ENCODE measurements around the gene NFYA. TPM values are rescaled to one million over a fixed set of nuclear protein-coding genes. Genes with fewer than 3 reads are reported as not detected.

NFYA gene
- total and polyA plus RNA-seq, 2 of the 13 experiments (the other 11 are each of a cell fraction or from before 2014, with no cell fraction given), result 16.0 to 22.9 TPM

- POLR2A ChIA-PET, result interaction anchor here (1.0 to 3.0 kb wide), 18 partner anchors 10 to 1490 kb away, joined by 3 to 46 read pairs (median 5); partner anchors contain the start of genes TSPO2, UBR2 and UNC5CL
- in situ Hi-C loops (cut with HindIII; ENCODE audit: extremely low pct_ligation_motif_present, low pct_unique_long_range_greater_than_20kb), result loop anchor here (5.0 kb wide), 1 partner anchor 76 kb away; no protein-coding TSS in a partner anchor
- TF ChIP-seq NFATC3 (CRISPR knock-in tag; IDR thresholded peaks at IDR 0.05) (no peak), SMAD3 (CRISPR knock-in tag; IDR thresholded peaks at IDR 0.05) (0 out of 2 replicates have a peak, but pooled peaks have one; percentile 20), TCF7 (IDR thresholded peaks at IDR 0.05; ENCODE audit: low read depth) (no peak), ZNF138 (CRISPR knock-in tag; IDR thresholded peaks at IDR 0.05; ENCODE audit: low read depth) (0 out of 2 replicates have a peak, but pooled peaks have one; percentile 79), MXD4 (CRISPR knock-in tag; IDR thresholded peaks at IDR 0.05) (peak; percentile 32; the same call in 1 of the 2 replicates), ETV6 (CRISPR knock-in tag; conservative IDR thresholded peaks at IDR 0.05) (peak; percentile 40; the same call in 1 of the 2 replicates), SRSF9 (IDR thresholded peaks at IDR 0.05; ENCODE audit: borderline replicate concordance, insufficient read depth, low read depth, low read length, poor library complexity, severe bottlenecking) (no peak), PAWR (CRISPR knock-in tag; IDR thresholded peaks at IDR 0.05; ENCODE audit: borderline replicate concordance) (no peak), SMC3 (IDR thresholded peaks at IDR 0.05; ENCODE audit: low read length) (no peak), SMARCE1 (IDR thresholded peaks at IDR 0.05; ENCODE audit: borderline replicate concordance) (no peak), MIER3 (CRISPR knock-in tag; IDR thresholded peaks at IDR 0.05; ENCODE audit: borderline replicate concordance) (no peak), SATB2 (CRISPR knock-in tag; IDR thresholded peaks at IDR 0.05) (no peak), ELF3 (CRISPR knock-in tag; IDR thresholded peaks at IDR 0.05) (peak; percentile 55; the same call in 1 of the 2 replicates), ZNF773 (CRISPR knock-in tag; IDR thresholded peaks at IDR 0.05; ENCODE audit: borderline replicate concordance) (peak; percentile 84; the same call in 1 of the 2 replicates), GABPA (IDR thresholded peaks at IDR 0.05; ENCODE audit: low read depth, low read length) (peak; percentile 55), GABPA (CRISPR knock-in tag; IDR thresholded peaks at IDR 0.05; ENCODE audit: low read depth) (peak; percentile 86), HNF4A (CRISPR knock-in tag; IDR thresholded peaks at IDR 0.05) (no peak; the same call in 1 of the 2 replicates)
- TF ChIP-seq, protein P1, sequence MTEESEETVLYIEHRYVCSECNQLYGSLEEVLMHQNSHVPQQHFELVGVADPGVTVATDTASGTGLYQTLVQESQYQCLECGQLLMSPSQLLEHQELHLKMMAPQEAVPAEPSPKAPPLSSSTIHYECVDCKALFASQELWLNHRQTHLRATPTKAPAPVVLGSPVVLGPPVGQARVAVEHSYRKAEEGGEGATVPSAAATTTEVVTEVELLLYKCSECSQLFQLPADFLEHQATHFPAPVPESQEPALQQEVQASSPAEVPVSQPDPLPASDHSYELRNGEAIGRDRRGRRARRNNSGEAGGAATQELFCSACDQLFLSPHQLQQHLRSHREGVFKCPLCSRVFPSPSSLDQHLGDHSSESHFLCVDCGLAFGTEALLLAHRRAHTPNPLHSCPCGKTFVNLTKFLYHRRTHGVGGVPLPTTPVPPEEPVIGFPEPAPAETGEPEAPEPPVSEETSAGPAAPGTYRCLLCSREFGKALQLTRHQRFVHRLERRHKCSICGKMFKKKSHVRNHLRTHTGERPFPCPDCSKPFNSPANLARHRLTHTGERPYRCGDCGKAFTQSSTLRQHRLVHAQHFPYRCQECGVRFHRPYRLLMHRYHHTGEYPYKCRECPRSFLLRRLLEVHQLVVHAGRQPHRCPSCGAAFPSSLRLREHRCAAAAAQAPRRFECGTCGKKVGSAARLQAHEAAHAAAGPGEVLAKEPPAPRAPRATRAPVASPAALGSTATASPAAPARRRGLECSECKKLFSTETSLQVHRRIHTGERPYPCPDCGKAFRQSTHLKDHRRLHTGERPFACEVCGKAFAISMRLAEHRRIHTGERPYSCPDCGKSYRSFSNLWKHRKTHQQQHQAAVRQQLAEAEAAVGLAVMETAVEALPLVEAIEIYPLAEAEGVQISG (CRISPR knock-in tag; IDR thresholded peaks at IDR 0.05), result no peak; the same call in 1 of the 2 replicates
- TF ChIP-seq, protein P2, sequence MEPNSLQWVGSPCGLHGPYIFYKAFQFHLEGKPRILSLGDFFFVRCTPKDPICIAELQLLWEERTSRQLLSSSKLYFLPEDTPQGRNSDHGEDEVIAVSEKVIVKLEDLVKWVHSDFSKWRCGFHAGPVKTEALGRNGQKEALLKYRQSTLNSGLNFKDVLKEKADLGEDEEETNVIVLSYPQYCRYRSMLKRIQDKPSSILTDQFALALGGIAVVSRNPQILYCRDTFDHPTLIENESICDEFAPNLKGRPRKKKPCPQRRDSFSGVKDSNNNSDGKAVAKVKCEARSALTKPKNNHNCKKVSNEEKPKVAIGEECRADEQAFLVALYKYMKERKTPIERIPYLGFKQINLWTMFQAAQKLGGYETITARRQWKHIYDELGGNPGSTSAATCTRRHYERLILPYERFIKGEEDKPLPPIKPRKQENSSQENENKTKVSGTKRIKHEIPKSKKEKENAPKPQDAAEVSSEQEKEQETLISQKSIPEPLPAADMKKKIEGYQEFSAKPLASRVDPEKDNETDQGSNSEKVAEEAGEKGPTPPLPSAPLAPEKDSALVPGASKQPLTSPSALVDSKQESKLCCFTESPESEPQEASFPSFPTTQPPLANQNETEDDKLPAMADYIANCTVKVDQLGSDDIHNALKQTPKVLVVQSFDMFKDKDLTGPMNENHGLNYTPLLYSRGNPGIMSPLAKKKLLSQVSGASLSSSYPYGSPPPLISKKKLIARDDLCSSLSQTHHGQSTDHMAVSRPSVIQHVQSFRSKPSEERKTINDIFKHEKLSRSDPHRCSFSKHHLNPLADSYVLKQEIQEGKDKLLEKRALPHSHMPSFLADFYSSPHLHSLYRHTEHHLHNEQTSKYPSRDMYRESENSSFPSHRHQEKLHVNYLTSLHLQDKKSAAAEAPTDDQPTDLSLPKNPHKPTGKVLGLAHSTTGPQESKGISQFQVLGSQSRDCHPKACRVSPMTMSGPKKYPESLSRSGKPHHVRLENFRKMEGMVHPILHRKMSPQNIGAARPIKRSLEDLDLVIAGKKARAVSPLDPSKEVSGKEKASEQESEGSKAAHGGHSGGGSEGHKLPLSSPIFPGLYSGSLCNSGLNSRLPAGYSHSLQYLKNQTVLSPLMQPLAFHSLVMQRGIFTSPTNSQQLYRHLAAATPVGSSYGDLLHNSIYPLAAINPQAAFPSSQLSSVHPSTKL (CRISPR knock-in tag; IDR thresholded peaks at IDR 0.05), result no peak; the same call in 1 of the 2 replicates
Measured at GRCh38 chr6:41073203-41073967, 611 bp downstream of the NFYA start.

More at GRCh38 chr6:41073203-41073967, 611 bp downstream of the NFYA start:
- H3K4me1 ChIP-seq (ENCODE audit: insufficient read depth, low read length), result peaks cover 43% of the 10 kb centered on the region
- DNase-seq (ENCODE audit: low spot score) (peak; percentile 86), ATAC-seq (peak; percentile 47), FAIRE-seq (no peak)
- no peaks in the 10 kb centered on the region for H3K9me3 ChIP-seq (ENCODE audit: low read length)
- WGBS (ENCODE audit: low lambda C conversion rate), result 1% methylated on average over 22 of the region's 74 CpGs
- no peak overlapping the region for H2AFZ ChIP-seq (ENCODE audit: low read length)
- no peaks in the 10 kb centered on the region; a peak in 2 of 5 replicates for H3K27me3 ChIP-seq (ENCODE audit: control insufficient read depth in 1 of 2, insufficient read depth in 2 of 2, low read length in 2 of 2)
- H3K4me2 ChIP-seq (ENCODE audit: low read depth, low read length), result peak overlapping the region; percentile 93
- H3K36me3 ChIP-seq (replicated peaks in 1 of 2; ENCODE audit: control insufficient read depth in 1 of 2, insufficient read depth in 2 of 2, low read length in 2 of 2), result peaks cover 0 to 12% of the 10 kb centered on the region in 2 experiments; a peak in 3 of 5 replicates
- peak overlapping the region; percentile 99 for H3K9ac ChIP-seq (ENCODE audit: insufficient read depth, low read depth, low read length)
- peak overlapping the region; percentile 97 for H3K27ac ChIP-seq (ENCODE audit: extremely low read length, insufficient read depth, low read length)
- H3K79me2 ChIP-seq (ENCODE audit: insufficient read depth, low read length), result peaks cover 56% of the 10 kb centered on the region
- no TSS peak for BruUV-seq (replicated peaks)
- peak overlapping the region; percentile 97 to 100 (median 98) for H3K4me3 ChIP-seq (replicated peaks in 1 of 3; ENCODE audit: insufficient read depth in 1 of 3, low read depth in 2 of 3, low read length in 3 of 3)
- H4K20me1 ChIP-seq (ENCODE audit: insufficient read depth, low read length), result peaks cover 17% of the 10 kb centered on the region
- intact Hi-C loops (cut with micrococcal nuclease; ENCODE audit: unreplicated experiment), result loop anchor here (2.0 kb wide), 2 partner anchors 115 to 175 kb away; no protein-coding TSS in a partner anchor
- CTCF ChIA-PET (ENCODE audit: low intra/inter-chr PET ratio, low total read pairs), result no interaction called here
